Caco-2 (cell line): ENCODE results near the gene FABP1. TPM values are rescaled to one million over a fixed set of nuclear protein-coding genes. Genes with fewer than 3 reads are reported as not detected.
A peak's percentile ranks its signal among the peaks of the same experiment; 100 is the strongest.

Experiments
- BruUV-seq: library from RNA; stranded (reverse); fragments of 400-500 nt; replicated peaks from 2 replicates; lab custom pipeline; 2021; lab: Mats Ljungman, UMichigan
- CTCF ChIA-PET: fragments of 300-600 bp; sonication (Branson Sonifier 250); formaldehyde crosslinking; loops from one replicate; lab custom pipeline; 2022; ENCODE audit warnings: antibody characterized with exemption; lab: Charles Lee
- POLR2A ChIA-PET: fragments of 300-600 bp; sonication (Branson Sonifier 250); formaldehyde crosslinking; loops from one replicate; lab custom pipeline; 2022; ENCODE audit warnings: antibody characterized with exemption; lab: Charles Lee
- DNase-seq, 2 experiments: peaks; one replicate each; pipeline versions ENCODE4 v3.0.0 to v3.0.0-alpha.2; 2020 to 2022
- H3K27me3 ChIP-seq: replicated peaks from 2 replicates; pipeline ENCODE4 v1.6.0; 2011; ENCODE audit warnings: low read length; ENCODE audit not compliant: control insufficient read depth, insufficient read depth
- H3K36me3 ChIP-seq: 2 replicates; pipeline ENCODE4 v1.5.1; 2011; ENCODE audit warnings: low read length; ENCODE audit not compliant: control insufficient read depth, insufficient read depth
- H3K4me1 ChIP-seq: fragments of 250-450 bp; sonication (Bioruptor Pico); 2 replicates; pipeline ENCODE4 v1.5.1; 2020; ENCODE audit warnings: mild to moderate bottlenecking
- H3K4me3 ChIP-seq: 2 replicates; pipeline ENCODE4 v1.5.1; 2011; ENCODE audit warnings: low read depth, mild to moderate bottlenecking, control low read depth, low read length
- H3K9me3 ChIP-seq: fragments of 250-450 bp; sonication (Bioruptor Pico); 2 replicates; pipeline ENCODE4 v1.5.1; 2020; ENCODE audit warnings: mild to moderate bottlenecking, moderate library complexity
- H3K27ac Mint-ChIP-seq: one replicate; pipeline ENCODE4 v1.8.0; 2022; ENCODE audit warnings: mixed read lengths; ENCODE audit not compliant: unreplicated experiment
- H3K27me3 Mint-ChIP-seq: one replicate; pipeline ENCODE4 v1.8.0; 2022; ENCODE audit warnings: mixed read lengths; ENCODE audit not compliant: insufficient read depth, unreplicated experiment
- H3K36me3 Mint-ChIP-seq: one replicate; pipeline ENCODE4 v1.8.0; 2022; ENCODE audit warnings: mild to moderate bottlenecking, mixed read lengths; ENCODE audit not compliant: insufficient read depth, unreplicated experiment
- H3K4me1 Mint-ChIP-seq: one replicate; pipeline ENCODE4 v1.8.0; 2022; ENCODE audit warnings: low read depth, mixed read lengths; ENCODE audit not compliant: unreplicated experiment
- H3K4me3 Mint-ChIP-seq: one replicate; pipeline ENCODE4 v1.8.0; 2022; ENCODE audit warnings: mild to moderate bottlenecking, moderate library complexity, mixed read lengths; ENCODE audit not compliant: unreplicated experiment
- H3K9me3 Mint-ChIP-seq: one replicate; pipeline ENCODE4 v1.8.0; 2022; ENCODE audit warnings: mixed read lengths; ENCODE audit not compliant: unreplicated experiment
- intact Hi-C: fragments of 100-400 bp; cut with micrococcal nuclease; formaldehyde crosslinking; loops from one replicate; pipeline ENCODE4 v1.10.0; 2022; ENCODE audit not compliant: unreplicated experiment
- total RNA-seq: library from RNA; stranded (reverse); gene quantifications from 2 replicates; pipeline ENCODE4 v1.2.3, GENCODE V29; 2022
- TF ChIP-seq, protein P1 (sequence below), 2 experiments: fragments of 200-600 bp in 1 of 2; IDR thresholded peaks; 1 replicate in 1 of 2; 2 replicates in 1 of 2; pipeline versions ENCODE4 v1.5.1 to v1.8.0; 2011 to 2022; ENCODE audit warnings: antibody characterized with exemption in 1 of 2, control low read depth in 1 of 2, inconsistent platforms in 1 of 2, low read depth in 1 of 2, low read length in 1 of 2, mild to moderate bottlenecking in 1 of 2, moderate library complexity in 1 of 2; ENCODE audit not compliant: insufficient read depth in 1 of 2, severe bottlenecking in 1 of 2, unreplicated experiment in 1 of 2

FABP1 gene
- total RNA-seq, 1 experiment from 2014 or later: 44.5 TPM

DNA sequence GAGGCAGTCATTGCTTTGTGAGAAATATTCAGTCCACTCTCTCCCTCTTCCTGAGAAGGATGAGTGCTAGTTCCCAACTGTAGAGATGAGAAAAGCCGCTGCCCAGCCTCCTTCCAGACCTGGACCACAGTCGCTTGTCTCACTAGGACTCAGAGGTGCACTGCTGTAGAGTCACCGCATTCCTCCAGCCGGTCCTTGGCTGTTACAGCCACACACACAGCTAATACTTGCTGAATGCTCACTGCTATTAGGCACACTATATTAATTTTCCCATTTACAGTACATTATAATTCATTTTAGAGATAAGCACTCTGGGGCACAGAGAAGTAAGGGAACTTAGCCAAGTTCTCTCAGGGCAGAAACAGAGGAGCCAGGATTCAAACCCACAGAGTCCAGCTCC lies 10.0 kb upstream of the FABP1 start:
- BruUV-seq: no TSS peak
- Histone ChIP-seq H3K4me3 (no peak overlapping the region), H3K9me3 (peaks cover 11% of the 10 kb centered on the region), H3K27me3 (no peaks in the 10 kb centered on the region), H3K36me3 (no peaks in the 10 kb centered on the region), H3K4me1 (peaks cover 34% of the 10 kb centered on the region)
- Mint-ChIP-seq H3K27ac (peak overlapping the region; percentile 51), H3K4me3 (no peak overlapping the region), H3K9me3 (peaks cover 26% of the 10 kb centered on the region), H3K36me3 (no peaks in the 10 kb centered on the region), H3K27me3 (no peaks in the 10 kb centered on the region), H3K4me1 (peaks cover 15% of the 10 kb centered on the region)
- DNase-seq: no peak
- POLR2A ChIA-PET: no interaction called here
- TF ChIP-seq, protein P1, sequence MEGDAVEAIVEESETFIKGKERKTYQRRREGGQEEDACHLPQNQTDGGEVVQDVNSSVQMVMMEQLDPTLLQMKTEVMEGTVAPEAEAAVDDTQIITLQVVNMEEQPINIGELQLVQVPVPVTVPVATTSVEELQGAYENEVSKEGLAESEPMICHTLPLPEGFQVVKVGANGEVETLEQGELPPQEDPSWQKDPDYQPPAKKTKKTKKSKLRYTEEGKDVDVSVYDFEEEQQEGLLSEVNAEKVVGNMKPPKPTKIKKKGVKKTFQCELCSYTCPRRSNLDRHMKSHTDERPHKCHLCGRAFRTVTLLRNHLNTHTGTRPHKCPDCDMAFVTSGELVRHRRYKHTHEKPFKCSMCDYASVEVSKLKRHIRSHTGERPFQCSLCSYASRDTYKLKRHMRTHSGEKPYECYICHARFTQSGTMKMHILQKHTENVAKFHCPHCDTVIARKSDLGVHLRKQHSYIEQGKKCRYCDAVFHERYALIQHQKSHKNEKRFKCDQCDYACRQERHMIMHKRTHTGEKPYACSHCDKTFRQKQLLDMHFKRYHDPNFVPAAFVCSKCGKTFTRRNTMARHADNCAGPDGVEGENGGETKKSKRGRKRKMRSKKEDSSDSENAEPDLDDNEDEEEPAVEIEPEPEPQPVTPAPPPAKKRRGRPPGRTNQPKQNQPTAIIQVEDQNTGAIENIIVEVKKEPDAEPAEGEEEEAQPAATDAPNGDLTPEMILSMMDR (IDR thresholded peaks at IDR 0.05; ENCODE audit: insufficient read depth in 1 of 2, low read depth in 1 of 2, low read length in 1 of 2, severe bottlenecking in 1 of 2, unreplicated experiment in 1 of 2): no peak
- intact Hi-C loops: no loop called here
- CTCF ChIA-PET: no interaction called here

DNA sequence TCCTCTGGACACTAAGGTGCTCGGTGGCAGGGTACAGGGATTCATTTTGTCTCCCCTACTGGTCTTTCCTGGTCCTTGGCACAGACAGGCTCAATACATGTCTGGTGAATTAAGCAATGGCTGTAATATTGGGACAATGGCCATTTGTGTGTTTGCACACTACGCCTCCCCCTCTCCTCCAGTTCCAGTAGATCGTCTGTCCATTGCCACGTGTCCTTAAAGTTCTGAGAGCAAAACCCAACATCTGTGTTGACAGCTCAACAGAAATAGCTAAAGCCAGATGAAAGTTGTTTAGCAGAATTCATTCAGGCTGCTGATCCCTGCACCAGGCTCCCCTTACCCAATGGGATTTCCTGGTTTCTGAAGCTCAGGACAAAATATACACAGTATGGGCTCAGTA lies 9.0 kb upstream of the FABP1 start:
- Histone ChIP-seq H3K4me3 (no peak overlapping the region), H3K36me3 (no peaks in the 10 kb centered on the region), H3K27me3 (no peaks in the 10 kb centered on the region), H3K4me1 (peaks cover 44% of the 10 kb centered on the region), H3K9me3 (peaks cover 9% of the 10 kb centered on the region)
- no peak overlapping the region for H3K4me3 Mint-ChIP-seq
- CTCF ChIA-PET: no interaction called here
- POLR2A ChIA-PET: no interaction called here
- TF ChIP-seq, protein P1 (IDR thresholded peaks at IDR 0.05; ENCODE audit: insufficient read depth in 1 of 2, low read depth in 1 of 2, low read length in 1 of 2, severe bottlenecking in 1 of 2, unreplicated experiment in 1 of 2): no peak
- no TSS peak for BruUV-seq
- no peaks in the 10 kb centered on the region for H3K36me3 Mint-ChIP-seq
- no peak overlapping the region for H3K27ac Mint-ChIP-seq
- H3K9me3 Mint-ChIP-seq: peaks cover 21% of the 10 kb centered on the region
- intact Hi-C loops: no loop called here
- no peak for DNase-seq
- H3K4me1 Mint-ChIP-seq: peaks cover 17% of the 10 kb centered on the region
- H3K27me3 Mint-ChIP-seq: no peaks in the 10 kb centered on the region

DNA sequence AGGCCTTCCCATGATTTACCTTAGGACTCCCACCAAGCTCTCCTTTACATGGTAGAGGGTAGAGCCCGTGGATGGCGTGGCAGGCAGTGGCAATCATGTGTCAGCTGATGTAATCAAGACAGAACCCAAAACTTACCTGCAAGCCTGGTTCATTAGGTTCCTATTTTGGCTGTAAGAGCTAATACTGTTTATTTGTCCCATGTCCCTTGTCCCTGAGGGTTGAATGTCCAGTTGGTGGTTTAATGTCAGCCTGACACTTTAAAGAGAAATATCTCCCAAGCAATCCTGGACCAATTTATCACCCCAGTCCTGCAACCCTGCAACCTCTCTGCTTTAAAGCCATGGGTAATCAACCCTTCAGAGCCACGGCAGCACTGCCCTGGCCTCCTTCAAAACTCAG lies 6.0 kb upstream of the FABP1 start:
- no peak for DNase-seq
- CTCF ChIA-PET: interaction anchor here (5.1 kb wide), 1 partner anchor 73 kb away, joined by 28 read pairs; no protein-coding TSS in a partner anchor
- H3K4me1 Mint-ChIP-seq: peaks cover 36% of the 10 kb centered on the region
- POLR2A ChIA-PET: no interaction called here
- H3K9me3 Mint-ChIP-seq: peaks cover 6% of the 10 kb centered on the region
- H3K27ac Mint-ChIP-seq: no peak overlapping the region
- Histone ChIP-seq H3K36me3 (0 out of 2 replicates have a peak, but pooled peaks cover 2% of the 10 kb centered on the region), H3K4me1 (peaks cover 54% of the 10 kb centered on the region), H3K4me3 (no peak overlapping the region), H3K9me3 (no peaks in the 10 kb centered on the region), H3K27me3 (no peaks in the 10 kb centered on the region)
- no peak overlapping the region for H3K4me3 Mint-ChIP-seq
- no TSS peak for BruUV-seq
- no peaks in the 10 kb centered on the region for H3K36me3 Mint-ChIP-seq
- TF ChIP-seq, protein P1 (IDR thresholded peaks at IDR 0.05; ENCODE audit: insufficient read depth in 1 of 2, low read depth in 1 of 2, low read length in 1 of 2, severe bottlenecking in 1 of 2, unreplicated experiment in 1 of 2): no peak
- intact Hi-C loops: no loop called here
- H3K27me3 Mint-ChIP-seq: no peaks in the 10 kb centered on the region
